Thyroid gland (tissue), 4 donors: Measurements from ENCODE around the gene ARFGAP2.

Experiments used
- POLR2A ChIP-seq, 2 donors: fragments of 450-650 bp; IDR thresholded peaks; one replicate each; pipeline ENCODE4 v1.6.1; 2017; ENCODE audit warnings: antibody characterized with exemption in 2 of 2, mild to moderate bottlenecking in 2 of 2, moderate library complexity in 1 of 2
- TF ChIP-seq, protein P1 (sequence below), 6 experiments: fragments of 200-600 bp in 3 of 6; fragments of 450-650 bp in 3 of 6; sonication (generic) in 3 of 6; IDR thresholded peaks; one replicate each; pipeline ENCODE4 v1.5.1; 2016 to 2019; ENCODE audit warnings: antibody characterized with exemption in 6 of 6, mild to moderate bottlenecking in 2 of 6, inconsistent platforms in 1 of 6, moderate library complexity in 1 of 6

DNA sequence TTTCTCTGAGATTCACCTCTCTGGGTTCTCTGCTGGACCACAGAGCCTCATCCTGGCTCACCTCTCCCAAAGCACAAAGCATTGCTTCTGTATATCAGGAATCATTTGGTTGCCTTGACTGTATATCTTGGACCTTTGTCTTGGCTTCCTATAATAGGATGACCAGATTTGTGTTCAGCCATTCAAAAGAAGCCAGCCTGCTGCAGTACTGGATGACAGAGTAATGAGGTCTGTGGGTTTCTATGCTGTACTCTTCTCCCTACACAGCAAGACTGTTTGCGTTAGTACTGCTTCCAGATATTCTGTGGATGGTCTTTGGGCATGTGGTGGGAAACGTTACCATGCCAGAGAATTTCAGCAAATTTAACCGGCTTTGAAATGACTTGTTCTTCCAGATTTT lies 39.8 kb downstream of the ARFGAP2 start:
- TF ChIP-seq, protein P1, sequence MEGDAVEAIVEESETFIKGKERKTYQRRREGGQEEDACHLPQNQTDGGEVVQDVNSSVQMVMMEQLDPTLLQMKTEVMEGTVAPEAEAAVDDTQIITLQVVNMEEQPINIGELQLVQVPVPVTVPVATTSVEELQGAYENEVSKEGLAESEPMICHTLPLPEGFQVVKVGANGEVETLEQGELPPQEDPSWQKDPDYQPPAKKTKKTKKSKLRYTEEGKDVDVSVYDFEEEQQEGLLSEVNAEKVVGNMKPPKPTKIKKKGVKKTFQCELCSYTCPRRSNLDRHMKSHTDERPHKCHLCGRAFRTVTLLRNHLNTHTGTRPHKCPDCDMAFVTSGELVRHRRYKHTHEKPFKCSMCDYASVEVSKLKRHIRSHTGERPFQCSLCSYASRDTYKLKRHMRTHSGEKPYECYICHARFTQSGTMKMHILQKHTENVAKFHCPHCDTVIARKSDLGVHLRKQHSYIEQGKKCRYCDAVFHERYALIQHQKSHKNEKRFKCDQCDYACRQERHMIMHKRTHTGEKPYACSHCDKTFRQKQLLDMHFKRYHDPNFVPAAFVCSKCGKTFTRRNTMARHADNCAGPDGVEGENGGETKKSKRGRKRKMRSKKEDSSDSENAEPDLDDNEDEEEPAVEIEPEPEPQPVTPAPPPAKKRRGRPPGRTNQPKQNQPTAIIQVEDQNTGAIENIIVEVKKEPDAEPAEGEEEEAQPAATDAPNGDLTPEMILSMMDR (IDR thresholded peaks at IDR 0.05): no peak
- TF ChIP-seq POLR2A (IDR thresholded peaks at IDR 0.05): no peak
